HG02938 (cell line): ENCODE results near the gene NID2.

Experiments used
- ATAC-seq: cut with Tn5 transposase; IDR thresholded peaks from one replicate; pipeline ENCODE4 v1.9.1; 2021; ENCODE audit warnings: mild to moderate bottlenecking, moderate library complexity; ENCODE audit not compliant: unreplicated experiment

Gene NID2

DNA sequence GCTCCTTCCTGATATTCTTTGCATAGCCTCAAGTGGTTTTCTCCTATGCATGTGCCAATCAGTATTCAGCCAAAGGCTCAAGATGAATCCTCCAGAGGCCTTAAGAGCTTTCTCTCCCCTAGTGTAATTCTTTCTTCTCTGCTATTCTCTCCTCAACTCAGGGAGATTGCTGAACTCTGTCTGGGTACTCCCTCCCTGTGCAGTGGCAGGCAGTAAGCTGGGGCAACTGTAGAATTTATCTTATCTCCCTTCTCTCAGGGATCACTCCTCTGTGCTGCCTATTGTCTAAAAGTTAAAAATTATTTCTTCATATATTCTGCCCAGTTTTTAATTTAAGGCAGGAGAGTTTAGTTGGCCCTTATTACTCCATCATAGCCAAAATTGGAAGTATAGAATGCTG, 108.0 kb downstream of the NID2 start:
- ATAC-seq = no peak

DNA sequence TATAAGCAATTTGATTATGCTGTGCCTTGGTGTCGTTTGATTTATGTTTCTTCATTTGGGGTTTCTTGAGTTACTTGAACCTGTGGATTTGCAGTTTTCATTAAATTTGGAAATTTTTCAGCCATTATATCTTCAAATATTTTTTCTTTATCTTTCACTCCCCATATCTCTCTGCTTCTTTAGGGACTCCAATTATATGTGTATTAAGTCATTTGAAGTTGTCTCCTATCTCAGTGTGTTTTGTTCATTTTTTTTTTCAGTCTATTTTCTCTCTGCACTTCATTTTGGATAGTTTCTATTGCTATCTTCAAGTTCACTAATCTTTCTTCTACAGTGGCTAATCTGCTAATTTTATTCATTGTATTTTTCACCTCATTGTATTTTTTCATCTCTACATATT, 108.9 kb downstream of the NID2 start:
- ATAC-seq = no peak

DNA sequence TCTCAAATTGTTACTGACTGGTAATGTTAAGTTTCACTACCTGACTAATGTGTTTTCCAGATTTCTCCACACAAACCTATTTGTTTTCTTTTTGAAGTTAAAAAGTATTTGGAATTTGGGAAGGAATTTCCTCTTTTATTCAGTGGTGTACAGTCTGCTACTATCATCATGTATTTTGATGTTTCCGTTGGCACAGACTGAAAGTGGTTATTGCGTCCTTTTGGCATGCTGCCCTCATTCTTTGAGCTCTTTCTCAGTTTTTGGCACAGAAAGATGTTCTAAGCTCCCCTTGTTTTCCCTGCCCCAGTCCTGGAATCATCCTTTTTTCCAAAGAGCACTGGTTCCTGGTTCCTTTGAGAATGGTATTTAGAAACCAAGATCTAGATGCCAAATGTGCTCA, 110.9 kb downstream of the NID2 start:
- no peak for ATAC-seq
